Uterus (tissue), 4 donors: ENCODE data around the gene HCN4. TPM values are rescaled to one million over a fixed set of nuclear protein-coding genes. Genes with fewer than 3 reads are reported as not detected.

Experiments used
- DNase-seq, 2 donors: peaks; one replicate each; pipeline ENCODE4 v3.0.0-alpha.2; 2019 to 2020
- H3K27ac ChIP-seq, 2 donors: fragments of 200-600 bp; sonication (generic); 1 replicate in 1 of 2; 2 replicates in 1 of 2; pipeline ENCODE4 v1.5.1; 2016 to 2018
- H3K27me3 ChIP-seq, 2 donors: fragments of 200-600 bp; sonication (generic); one replicate each; pipeline ENCODE4 v1.5.1; 2018 to 2019; ENCODE audit warnings: control low read depth in 1 of 2
- H3K36me3 ChIP-seq, 2 donors: fragments of 200-600 bp; sonication (generic); one replicate each; pipeline ENCODE4 v1.5.1; 2019; ENCODE audit warnings: control low read depth in 1 of 2
- H3K4me1 ChIP-seq, 2 donors: fragments of 200-600 bp; sonication (generic); one replicate each; pipeline ENCODE4 v1.5.1; 2018 to 2019; ENCODE audit warnings: control low read depth in 1 of 2
- H3K4me3 ChIP-seq, 2 donors: fragments of 200-600 bp; sonication (generic); 1 replicate in 1 of 2; 2 replicates in 1 of 2; pipeline ENCODE4 v1.5.1; 2018 to 2019; ENCODE audit warnings: mild to moderate bottlenecking in 1 of 2
- H3K9me3 ChIP-seq, 2 donors: fragments of 200-600 bp; sonication (generic); one replicate each; pipeline ENCODE4 v1.5.1; 2019; ENCODE audit warnings: control low read depth in 1 of 2
- CTCF ChIP-seq, 4 experiments: fragments of 200-600 bp in 2 of 4; fragments of 450-650 bp in 2 of 4; sonication (generic) in 2 of 4; IDR thresholded peaks; one replicate each; pipeline ENCODE4 v1.5.1; 2016 to 2019; ENCODE audit warnings: antibody characterized with exemption in 4 of 4, mild to moderate bottlenecking in 2 of 4, moderate library complexity in 1 of 4
- POLR2A ChIP-seq, 2 donors: fragments of 450-650 bp; IDR thresholded peaks; one replicate each; pipeline ENCODE4 v1.6.1; 2016; ENCODE audit warnings: antibody characterized with exemption in 2 of 2, mild to moderate bottlenecking in 1 of 2, moderate library complexity in 1 of 2
- intact Hi-C: fragments of 100-400 bp; cut with DNase I; formaldehyde crosslinking; loops from one replicate; pipeline ENCODE4 v1.15.1; 2023; ENCODE audit warnings: low total_unique reads
- total RNA-seq, 4 donors: library from RNA; depleted of rRNA in 3 of 4; stranded (reverse); fragments of >200 nt in 3 of 4; gene quantifications; one replicate each; pipeline versions ENCODE4 v1.1.0 to v1.2.4, GENCODE V29; 2014 to 2023
- donor health status: DM: yes; HTN: yes; CAD: no.

Gene HCN4
- total RNA-seq, 4 donors from 2014 or later = 0.07 TPM; not detected in 3

GRCh38 chr15:73335471-73335870 is 33.3 kb downstream of the HCN4 start:
- TF ChIP-seq CTCF (IDR thresholded peaks at IDR 0.05) (no peak), POLR2A (IDR thresholded peaks at IDR 0.05) (no peak)
- H3K27me3 ChIP-seq = no peaks in the 10 kb centered on the region
- H3K27ac ChIP-seq = no peak overlapping the region
- H3K9me3 ChIP-seq = no peaks in the 10 kb centered on the region
- DNase-seq = no peak
- no peak overlapping the region for H3K4me3 ChIP-seq
- H3K36me3 ChIP-seq = no peaks in the 10 kb centered on the region
- no peaks in the 10 kb centered on the region for H3K4me1 ChIP-seq
- intact Hi-C loops = no loop called here

DNA sequence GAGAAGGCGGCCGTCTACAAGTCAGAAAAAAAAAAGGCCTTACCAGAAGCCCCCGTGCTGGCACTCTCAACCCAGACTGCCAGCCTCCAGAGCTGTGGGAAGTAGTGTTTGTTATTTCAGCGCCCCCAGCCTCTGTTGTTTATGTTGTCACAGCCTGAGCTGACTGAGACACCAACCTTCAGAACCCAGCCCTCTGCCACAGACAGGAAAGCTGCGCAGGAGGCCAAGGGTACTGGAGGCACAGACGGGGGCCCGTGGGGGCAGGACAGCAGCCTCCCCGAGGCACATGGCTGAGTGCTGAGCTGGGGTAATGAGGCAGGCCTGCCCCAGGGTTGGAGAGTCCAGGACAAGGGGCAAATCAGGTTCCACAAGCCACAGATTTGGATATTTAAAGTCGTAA is 33.7 kb downstream of the HCN4 start:
- Histone ChIP-seq H3K36me3 (no peaks in the 10 kb centered on the region), H3K4me1 (no peaks in the 10 kb centered on the region), H3K4me3 (no peak overlapping the region), H3K27me3 (no peaks in the 10 kb centered on the region), H3K27ac (no peak overlapping the region), H3K9me3 (no peaks in the 10 kb centered on the region)
- TF ChIP-seq POLR2A (IDR thresholded peaks at IDR 0.05) (no peak), CTCF (IDR thresholded peaks at IDR 0.05) (no peak)
- intact Hi-C loops = no loop called here
- DNase-seq = no peak

DNA sequence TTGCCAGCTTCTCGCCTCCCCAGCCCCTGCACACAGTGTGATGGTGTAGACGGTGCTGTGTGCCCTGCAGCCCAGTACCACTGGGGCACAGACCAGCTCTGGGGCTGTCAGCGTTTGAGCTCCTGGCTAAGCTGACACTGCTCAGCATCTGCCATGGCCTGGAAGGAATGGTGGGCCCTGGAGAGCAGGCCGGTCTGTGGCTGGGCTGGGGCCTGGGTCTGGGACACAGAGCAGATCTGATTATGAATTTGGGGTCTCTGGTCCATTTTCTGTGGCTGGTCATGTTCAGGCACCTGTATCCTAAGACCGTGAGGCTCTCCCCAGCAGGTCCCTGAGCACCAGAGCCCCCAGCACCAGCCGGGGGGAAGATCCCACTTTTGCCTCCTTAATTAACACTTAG is 34.7 kb downstream of the HCN4 start:
- Histone ChIP-seq H3K36me3 (no peaks in the 10 kb centered on the region), H3K4me1 (no peaks in the 10 kb centered on the region), H3K4me3 (no peak overlapping the region), H3K9me3 (no peaks in the 10 kb centered on the region), H3K27ac (no peak overlapping the region), H3K27me3 (no peaks in the 10 kb centered on the region)
- DNase-seq = no peak
- no peak for TF ChIP-seq CTCF (IDR thresholded peaks at IDR 0.05)
- no peak for TF ChIP-seq POLR2A (IDR thresholded peaks at IDR 0.05)
- intact Hi-C loops = no loop called here

DNA sequence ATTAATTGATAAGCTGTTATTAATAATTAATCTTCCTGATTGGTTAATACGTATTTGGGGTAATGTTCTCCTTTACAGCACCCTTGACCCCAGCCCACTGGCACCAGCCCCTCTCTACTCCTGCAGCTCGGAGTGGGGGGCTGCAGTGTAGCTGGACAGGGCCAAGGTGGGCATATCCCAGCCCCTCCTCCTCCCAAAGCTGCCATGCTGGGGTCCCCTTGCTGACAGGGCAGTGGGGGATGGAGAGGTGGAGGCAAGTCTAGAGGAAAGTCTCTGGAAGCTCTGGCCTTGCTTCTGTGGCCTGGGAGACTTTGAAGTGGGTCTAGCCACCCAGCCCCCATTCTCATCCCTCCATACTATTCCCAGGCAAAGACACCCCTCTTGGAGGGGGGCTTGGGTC is 35.8 kb downstream of the HCN4 start:
- no peak overlapping the region for H3K27ac ChIP-seq
- DNase-seq = no peak
- TF ChIP-seq CTCF (IDR thresholded peaks at IDR 0.05) = no peak
- TF ChIP-seq POLR2A (IDR thresholded peaks at IDR 0.05) = no peak
- H3K27me3 ChIP-seq = no peaks in the 10 kb centered on the region
- no peak overlapping the region for H3K4me3 ChIP-seq
- intact Hi-C loops = no loop called here
- no peaks in the 10 kb centered on the region for H3K9me3 ChIP-seq
- H3K36me3 ChIP-seq = no peaks in the 10 kb centered on the region
- H3K4me1 ChIP-seq = no peaks in the 10 kb centered on the region

DNA sequence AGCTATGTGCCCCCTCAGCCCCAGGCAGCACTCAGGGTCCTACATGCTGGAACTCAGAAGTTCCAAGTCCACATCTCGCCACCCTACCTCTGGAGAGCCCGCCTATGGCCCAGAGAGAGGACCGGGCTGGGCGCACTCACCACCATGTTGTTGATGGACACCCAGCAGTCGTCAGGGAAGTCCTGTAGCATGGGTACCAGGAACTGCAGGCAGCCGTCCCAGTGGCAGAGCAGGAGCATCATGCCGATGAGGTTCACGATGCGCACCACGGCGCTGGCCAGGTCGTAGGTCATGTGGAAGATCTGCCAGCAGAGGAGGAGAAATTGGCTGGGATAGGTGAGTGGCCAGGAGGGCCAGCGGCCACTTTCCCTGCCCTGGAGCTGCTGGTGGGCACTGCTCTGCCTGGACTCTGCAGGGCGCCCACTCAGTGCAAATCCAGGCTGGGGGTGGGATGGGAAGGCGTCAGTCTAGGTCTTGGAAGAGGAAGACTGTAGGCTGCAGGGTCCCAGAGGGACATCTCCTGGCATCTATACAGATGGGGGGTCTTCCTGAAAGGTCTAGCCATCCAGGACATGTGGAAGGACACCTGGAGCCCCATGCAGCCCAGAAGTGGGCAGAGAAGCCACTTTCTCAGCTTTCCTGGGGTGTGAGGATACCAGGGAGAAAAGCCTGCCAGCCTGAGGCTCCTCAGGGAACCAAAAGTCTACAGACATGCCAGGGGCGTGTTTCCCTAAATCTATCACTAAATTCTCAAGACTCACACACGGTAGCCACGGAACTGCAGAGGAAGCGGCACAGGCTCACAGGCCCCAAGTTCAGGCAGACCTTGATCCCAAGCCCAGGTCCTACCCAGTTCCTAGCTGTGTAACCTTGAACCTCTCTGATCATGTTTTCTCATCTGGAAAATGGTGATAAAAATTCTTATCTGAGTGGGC is 36.5 kb downstream of the HCN4 start:
- no peak for DNase-seq
- TF ChIP-seq CTCF (IDR thresholded peaks at IDR 0.05) = no peak
- TF ChIP-seq POLR2A (IDR thresholded peaks at IDR 0.05) = no peak

More for the DNA sequence above, 36.5 kb downstream of the HCN4 start:
- H3K27ac ChIP-seq = no peak overlapping the region
- no peaks in the 10 kb centered on the region for H3K36me3 ChIP-seq
- no peaks in the 10 kb centered on the region for H3K9me3 ChIP-seq
- no peak overlapping the region for H3K4me3 ChIP-seq
- intact Hi-C loops = no loop called here
- no peaks in the 10 kb centered on the region for H3K27me3 ChIP-seq
- no peaks in the 10 kb centered on the region for H3K4me1 ChIP-seq
